Tongue (tissue), 2 donors: Measurements from ENCODE around the gene RPL36AL. TPM values are rescaled to one million over a fixed set of nuclear protein-coding genes. Genes with fewer than 3 reads are reported as not detected.
"Not testable (repeated sequence)": the region's sequence is repeated elsewhere in the genome, so short reads cannot be mapped to it uniquely, and the experiment has no call there.

ENCODE experiments used
- DNase-seq: peaks from one replicate; pipeline ENCODE4 v3.0.0-alpha.2; 2015
- total RNA-seq: library from RNA; depleted of rRNA; stranded (reverse); fragments of >200 nt; gene quantifications from one replicate; pipeline ENCODE4 v1.2.3, GENCODE V29; 2014

Gene RPL36AL
- 123 TPM for total RNA-seq

DNA sequence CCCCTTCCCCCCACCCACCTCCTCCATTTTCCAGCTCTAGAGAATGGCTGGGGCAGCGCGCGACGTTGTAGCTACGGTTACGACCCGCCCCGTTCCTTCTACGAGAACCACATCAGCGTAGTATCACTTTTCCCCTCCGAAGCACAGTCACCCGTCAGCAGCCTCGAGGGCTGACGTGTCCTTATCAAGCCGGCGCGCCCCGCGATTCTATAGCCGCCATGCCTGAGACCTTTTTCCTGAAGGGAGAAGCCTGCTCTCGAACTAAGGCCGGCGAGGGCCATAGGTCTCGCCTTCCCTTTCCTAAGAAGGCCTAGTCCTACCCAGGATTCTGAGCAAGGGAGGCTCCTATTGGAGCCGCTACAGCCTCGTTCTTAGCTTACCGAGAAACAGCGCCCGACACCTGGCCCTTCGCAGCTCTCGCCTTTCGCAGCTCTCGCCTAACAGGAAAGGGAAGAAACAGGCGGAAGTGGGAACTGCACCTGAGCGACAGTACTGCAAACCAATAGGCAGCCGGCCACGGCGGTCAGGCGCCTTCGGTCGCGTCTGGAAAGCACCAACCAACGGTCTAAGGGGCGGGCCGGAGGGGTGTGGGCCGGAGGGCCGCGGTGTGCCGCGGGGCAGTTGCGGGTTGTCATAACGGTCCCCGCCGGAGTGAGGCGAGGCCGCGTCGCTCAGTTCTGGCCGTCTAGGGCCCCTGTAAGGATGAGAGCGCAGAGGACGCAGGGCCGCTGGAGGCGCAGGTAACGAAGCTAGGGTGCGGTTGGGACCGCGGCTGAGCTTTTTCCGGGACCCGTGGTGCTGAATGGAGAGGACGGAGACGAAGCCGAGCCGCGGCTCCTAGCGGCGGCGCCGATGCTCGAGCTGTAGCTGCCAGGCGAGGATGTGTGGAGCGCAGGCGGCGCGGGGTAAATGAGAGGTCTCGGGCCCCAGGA lies at the start of gene RPL36AL, which contains the start of gene MGAT2:
Gene RPL36AL (minus strand): TSS at position 445 of the 932 bp plus-strand sequence. CDS start 1,522 bp downstream, outside the sequence.
Gene MGAT2 (plus strand): TSS at position 618 of the 932 bp plus-strand sequence. CDS start 470 bp downstream, outside the sequence.
- peak; percentile 99 for DNase-seq

GRCh38 chr14:49659526-49660455 lies 39.4 kb upstream of the RPL36AL start:
- DNase-seq = no peak

DNA sequence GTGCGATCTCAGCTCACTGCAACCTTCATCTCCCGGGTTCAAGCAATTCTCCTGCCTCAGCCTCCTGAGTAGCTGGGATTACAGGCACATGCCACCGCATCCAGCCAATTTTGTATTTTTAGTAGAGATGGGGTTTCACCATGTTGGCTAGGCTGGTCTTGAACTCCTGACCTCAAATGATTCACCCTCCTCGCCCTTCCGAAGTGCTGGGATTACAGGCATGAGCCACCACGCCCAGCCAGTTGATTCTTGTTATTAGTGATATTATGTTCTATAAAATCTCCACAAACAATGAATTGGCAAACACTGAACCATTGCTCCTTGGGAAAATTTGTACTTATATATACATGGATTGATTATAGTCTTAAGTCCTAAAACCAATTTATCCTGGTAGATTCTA lies 37.1 kb upstream of the RPL36AL start:
- not testable (repeated sequence) for DNase-seq

DNA sequence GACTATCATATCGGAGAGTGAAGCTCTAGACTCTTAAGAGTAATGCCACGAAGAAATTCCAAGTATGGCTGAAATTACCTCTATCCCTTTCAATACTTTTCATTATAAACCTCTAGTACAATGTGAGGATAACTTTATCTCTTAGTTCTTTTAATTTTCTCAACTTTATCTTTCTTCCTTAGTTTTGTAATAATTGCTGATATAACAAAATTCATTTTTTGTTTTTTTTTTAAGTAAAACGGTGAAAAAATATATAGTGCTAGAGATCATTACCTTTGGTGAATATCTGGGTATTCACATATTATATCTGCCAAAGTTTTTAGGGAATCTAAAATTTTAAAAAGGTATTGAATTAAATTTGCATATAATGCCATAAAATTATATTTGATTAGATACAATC lies 34.1 kb upstream of the RPL36AL start:
- no peak for DNase-seq

GRCh38 chr14:49653508-49653907 lies 33.1 kb upstream of the RPL36AL start:
- no peak for DNase-seq

- no peak for DNase-seq
Measured at GRCh38 chr14:49642163-49642562, 21.7 kb upstream of the RPL36AL start.

DNA sequence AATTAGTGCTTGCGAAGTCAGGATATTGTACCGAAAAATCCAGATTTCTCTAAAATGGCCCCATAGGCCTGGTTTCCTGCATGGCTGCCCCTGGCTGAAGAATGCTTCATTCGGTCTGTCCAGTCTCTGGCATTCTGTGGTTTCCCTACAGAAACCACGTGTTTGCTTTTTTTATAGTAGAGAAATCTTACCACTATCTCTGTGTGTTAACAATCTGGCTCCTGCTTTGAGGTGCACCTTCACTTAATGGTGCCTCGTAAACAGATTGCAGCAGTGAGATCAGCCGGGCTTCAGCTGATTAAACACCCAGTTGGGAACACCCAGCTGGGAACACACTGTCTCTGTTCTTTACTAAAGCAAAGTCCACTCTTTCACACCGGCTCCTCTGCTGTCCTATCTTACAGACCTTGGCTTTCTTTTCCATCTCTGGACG lies 21.3 kb upstream of the RPL36AL start:
- no peak for DNase-seq

DNA sequence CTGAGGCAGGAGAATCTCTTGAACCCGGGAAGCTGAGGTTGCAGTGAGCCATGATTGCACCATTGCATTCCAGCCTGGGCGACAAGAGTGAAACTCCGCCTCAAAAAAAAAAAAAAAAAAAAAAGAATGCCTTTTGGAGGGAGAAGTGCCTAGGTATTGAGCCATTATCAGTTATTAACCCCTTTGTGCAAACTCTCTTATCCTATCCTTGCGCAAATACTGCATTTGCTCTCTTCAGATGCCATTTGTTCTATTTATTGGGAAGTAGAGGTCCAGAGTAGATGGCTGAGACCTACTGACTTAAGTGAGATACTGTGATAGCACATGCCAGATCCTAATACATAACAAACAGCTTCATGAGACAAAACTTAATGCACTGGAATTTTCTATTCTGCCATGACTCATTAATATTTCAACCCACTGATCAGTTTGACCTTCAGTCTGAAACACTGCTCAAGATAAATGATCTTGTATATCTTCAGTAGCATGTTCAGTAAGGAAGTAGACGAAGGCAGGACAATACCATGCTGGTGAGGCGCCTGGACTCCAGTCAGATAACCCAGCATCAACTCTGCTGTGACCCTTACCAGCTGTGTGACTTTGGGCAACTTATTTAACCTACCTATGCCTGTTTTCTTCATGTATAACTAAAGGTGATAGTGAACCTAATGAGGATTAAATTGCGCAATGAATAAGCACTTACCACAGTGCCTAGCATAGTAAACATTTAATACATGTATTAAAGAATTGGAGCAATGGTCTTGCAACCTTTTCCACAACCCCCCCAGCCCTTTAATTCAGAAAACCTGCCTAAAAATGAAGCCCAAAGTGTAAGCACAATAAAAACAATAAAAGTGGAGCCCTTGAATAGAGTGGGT lies 20.4 kb upstream of the RPL36AL start:
- DNase-seq = no peak

GRCh38 chr14:49637534-49638078 lies 17.2 kb upstream of the RPL36AL start:
- no peak for DNase-seq

GRCh38 chr14:49636866-49637265 lies 16.4 kb upstream of the RPL36AL start:
- DNase-seq = no peak

- DNase-seq = peak; percentile 88
Measured at GRCh38 chr14:49634547-49635334, 14.3 kb upstream of the RPL36AL start, which contains the start of gene DNAAF2. DNAAF2 (minus strand) TSS chr14:49635244; CDS start chr14:49635149, 95 bp downstream.

DNA sequence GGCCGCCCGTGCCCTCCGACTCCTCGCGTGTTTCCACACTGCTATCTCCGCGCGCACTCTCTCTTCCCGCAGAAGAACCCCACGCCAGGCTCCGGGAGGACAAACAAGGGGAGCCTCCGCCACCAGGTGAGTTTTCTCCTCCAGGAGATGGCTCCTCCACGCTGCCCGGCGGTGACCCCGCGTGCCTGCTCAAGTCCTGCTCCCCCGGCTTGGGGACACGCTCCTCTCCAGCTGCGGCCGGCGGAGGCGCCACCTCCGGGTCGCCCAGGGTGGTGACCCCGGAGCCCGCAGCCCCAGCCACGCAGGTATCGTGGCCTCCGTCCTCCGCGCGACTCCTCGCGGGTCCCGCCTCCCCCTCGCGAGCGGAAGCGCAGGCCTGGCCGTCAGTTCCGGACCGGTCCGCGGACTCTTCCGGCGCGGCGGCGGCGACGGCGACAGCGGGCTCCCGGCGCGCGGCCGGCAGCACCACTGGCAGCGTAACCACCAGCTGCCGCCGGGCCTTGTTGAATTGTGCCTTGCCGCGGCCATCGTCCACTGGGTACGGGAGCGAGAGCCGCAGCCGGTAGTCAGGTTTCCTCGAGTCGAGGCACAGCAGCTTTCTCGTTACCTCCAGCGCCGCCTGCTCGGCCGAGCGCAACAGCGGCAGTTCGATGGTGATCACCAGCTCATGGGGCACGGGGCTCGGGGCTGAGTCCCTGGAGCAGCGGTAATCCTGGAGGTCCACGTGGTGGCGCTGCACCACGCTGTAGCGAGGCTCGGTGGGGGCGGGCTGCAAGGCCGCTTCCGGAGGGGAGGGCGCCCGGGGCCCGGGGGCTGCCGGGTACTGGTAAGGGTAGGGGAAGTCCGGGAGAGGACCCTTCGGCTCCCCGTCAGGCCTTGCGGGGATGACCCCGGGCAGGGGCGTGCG lies 13.5 kb upstream of the RPL36AL start:
- peak; percentile 98 for DNase-seq

GRCh38 chr14:49623941-49624839 lies 3.8 kb upstream of the RPL36AL start:
- DNase-seq = no peak

- no peak for DNase-seq
Measured at GRCh38 chr14:49623387-49623786, 3.0 kb upstream of the RPL36AL start.

DNA sequence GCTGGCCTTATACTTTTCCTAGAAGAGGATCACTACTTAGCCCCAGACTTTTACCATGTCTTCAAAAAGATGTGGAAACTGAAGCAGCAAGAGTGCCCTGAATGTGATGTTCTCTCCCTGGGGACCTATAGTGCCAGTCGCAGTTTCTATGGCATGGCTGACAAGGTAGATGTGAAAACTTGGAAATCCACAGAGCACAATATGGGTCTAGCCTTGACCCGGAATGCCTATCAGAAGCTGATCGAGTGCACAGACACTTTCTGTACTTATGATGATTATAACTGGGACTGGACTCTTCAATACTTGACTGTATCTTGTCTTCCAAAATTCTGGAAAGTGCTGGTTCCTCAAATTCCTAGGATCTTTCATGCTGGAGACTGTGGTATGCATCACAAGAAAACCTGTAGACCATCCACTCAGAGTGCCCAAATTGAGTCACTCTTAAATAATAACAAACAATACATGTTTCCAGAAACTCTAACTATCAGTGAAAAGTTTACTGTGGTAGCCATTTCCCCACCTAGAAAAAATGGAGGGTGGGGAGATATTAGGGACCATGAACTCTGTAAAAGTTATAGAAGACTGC lies 1.7 kb upstream of the RPL36AL start:
- no peak for DNase-seq

DNA sequence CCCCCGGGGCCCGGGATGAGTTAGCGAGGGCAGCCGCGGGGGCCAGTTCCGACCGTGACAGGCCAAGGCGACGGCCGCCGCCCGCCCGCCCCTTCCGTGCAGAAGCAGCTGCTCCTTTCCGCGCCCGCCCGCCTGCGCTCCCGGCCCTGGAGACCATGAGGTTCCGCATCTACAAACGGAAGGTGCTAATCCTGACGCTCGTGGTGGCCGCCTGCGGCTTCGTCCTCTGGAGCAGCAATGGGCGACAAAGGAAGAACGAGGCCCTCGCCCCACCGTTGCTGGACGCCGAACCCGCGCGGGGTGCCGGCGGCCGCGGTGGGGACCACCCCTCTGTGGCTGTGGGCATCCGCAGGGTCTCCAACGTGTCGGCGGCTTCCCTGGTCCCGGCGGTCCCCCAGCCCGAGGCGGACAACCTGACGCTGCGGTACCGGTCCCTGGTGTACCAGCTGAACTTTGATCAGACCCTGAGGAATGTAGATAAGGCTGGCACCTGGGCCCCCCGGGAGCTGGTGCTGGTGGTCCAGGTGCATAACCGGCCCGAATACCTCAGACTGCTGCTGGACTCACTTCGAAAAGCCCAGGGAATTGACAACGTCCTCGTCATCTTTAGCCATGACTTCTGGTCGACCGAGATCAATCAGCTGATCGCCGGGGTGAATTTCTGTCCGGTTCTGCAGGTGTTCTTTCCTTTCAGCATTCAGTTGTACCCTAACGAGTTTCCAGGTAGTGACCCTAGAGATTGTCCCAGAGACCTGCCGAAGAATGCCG lies 872 bp upstream of the RPL36AL start:
- peak; percentile 76 for DNase-seq

DNA sequence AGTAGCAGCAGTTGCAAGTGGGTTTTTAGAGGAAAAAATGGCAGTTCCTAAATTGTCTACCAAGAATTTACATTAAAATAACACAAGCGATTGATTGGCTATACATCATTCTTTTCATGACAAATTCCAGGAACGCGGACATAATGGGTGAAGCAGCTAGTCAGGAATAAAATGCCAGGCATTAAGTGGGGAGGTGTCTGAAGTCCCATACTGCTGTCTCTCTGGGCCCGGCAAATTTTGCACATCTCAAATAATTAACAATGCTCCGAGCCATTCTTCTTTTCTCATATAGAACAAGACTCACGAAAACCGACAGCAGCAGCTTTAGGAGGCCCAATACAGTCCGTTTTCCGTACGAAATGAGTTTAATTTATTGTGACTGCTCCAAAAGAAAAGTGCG lies 696 bp downstream of the RPL36AL start:
- no peak for DNase-seq
